ENCODE measurements around the gene ASPSCR1. TPM values are rescaled to one million over a fixed set of nuclear protein-coding genes. Genes with fewer than 3 reads are reported as not detected.

Gene ASPSCR1
- total RNA-seq, 1 experiment from 2014 or later = 37.7 TPM

- CTCF ChIA-PET = no interaction called here
- Mint-ChIP-seq H3K27me3 (ENCODE audit: unreplicated experiment) (no peaks in the 10 kb centered on the region), H3K4me1 (ENCODE audit: low read depth, unreplicated experiment) (peaks cover 7% of the 10 kb centered on the region), H3K36me3 (ENCODE audit: insufficient read depth, unreplicated experiment) (peaks cover 18% of the 10 kb centered on the region), H3K4me3 (ENCODE audit: low read depth, unreplicated experiment) (no peak overlapping the region), H3K9me3 (ENCODE audit: low read depth, unreplicated experiment) (no peaks in the 10 kb centered on the region), H3K27ac (ENCODE audit: unreplicated experiment) (no peak overlapping the region)
- DNase-seq = no peak
- no peak for TF ChIP-seq CTCF (IDR thresholded peaks at IDR 0.05; ENCODE audit: unreplicated experiment)
- intact Hi-C loops (cut with micrococcal nuclease; ENCODE audit: unreplicated experiment) = no loop called here
- no TSS peak for BruUV-seq (replicated peaks)
Measured at GRCh38 chr17:81941484-81942166, 35.8 kb upstream of the ASPSCR1 start.

GRCh38 chr17:81942167-81942553 is 35.3 kb upstream of the ASPSCR1 start:
- Mint-ChIP-seq H3K4me1 (ENCODE audit: low read depth, unreplicated experiment) (peaks cover 7% of the 10 kb centered on the region), H3K36me3 (ENCODE audit: insufficient read depth, unreplicated experiment) (peaks cover 12% of the 10 kb centered on the region), H3K9me3 (ENCODE audit: low read depth, unreplicated experiment) (no peaks in the 10 kb centered on the region), H3K27me3 (ENCODE audit: unreplicated experiment) (no peaks in the 10 kb centered on the region), H3K27ac (ENCODE audit: unreplicated experiment) (no peak overlapping the region), H3K4me3 (ENCODE audit: low read depth, unreplicated experiment) (no peak overlapping the region)
- TF ChIP-seq CTCF (IDR thresholded peaks at IDR 0.05; ENCODE audit: unreplicated experiment) = no peak
- BruUV-seq (replicated peaks) = no TSS peak
- CTCF ChIA-PET = no interaction called here
- DNase-seq = no peak
- intact Hi-C loops (cut with micrococcal nuclease; ENCODE audit: unreplicated experiment) = no loop called here

- Mint-ChIP-seq H3K27ac (ENCODE audit: unreplicated experiment) (no peak overlapping the region), H3K27me3 (ENCODE audit: unreplicated experiment) (no peaks in the 10 kb centered on the region), H3K36me3 (ENCODE audit: insufficient read depth, unreplicated experiment) (no peaks in the 10 kb centered on the region), H3K4me3 (ENCODE audit: low read depth, unreplicated experiment) (no peak overlapping the region), H3K9me3 (ENCODE audit: low read depth, unreplicated experiment) (no peaks in the 10 kb centered on the region), H3K4me1 (ENCODE audit: low read depth, unreplicated experiment) (no peaks in the 10 kb centered on the region)
- intact Hi-C loops (cut with micrococcal nuclease; ENCODE audit: unreplicated experiment) = no loop called here
- no TSS peak for BruUV-seq (replicated peaks)
- TF ChIP-seq CTCF (IDR thresholded peaks at IDR 0.05; ENCODE audit: unreplicated experiment) = no peak
- CTCF ChIA-PET = interaction anchor here (0.7 to 0.9 kb wide), 2 partner anchors 9 to 15 kb away, joined by 3 to 4 read pairs; no protein-coding TSS in a partner anchor
- DNase-seq = no peak
Measured at GRCh38 chr17:81944858-81945257, 32.6 kb upstream of the ASPSCR1 start.

- H3K27ac Mint-ChIP-seq (ENCODE audit: unreplicated experiment) = no peak within 1 kb of the TSS
- H3K36me3 Mint-ChIP-seq (ENCODE audit: insufficient read depth, unreplicated experiment) = no peaks in the 10 kb centered on the region
- no TSS peak for BruUV-seq (replicated peaks)
- intact Hi-C loops (cut with micrococcal nuclease; ENCODE audit: unreplicated experiment) = no loop called here
- no peaks in the 10 kb centered on the region for H3K9me3 Mint-ChIP-seq (ENCODE audit: low read depth, unreplicated experiment)
- H3K4me3 Mint-ChIP-seq (ENCODE audit: low read depth, unreplicated experiment) = no peak within 1 kb of the TSS
- H3K27me3 Mint-ChIP-seq (ENCODE audit: unreplicated experiment) = peaks cover 20% of the 10 kb centered on the region
- CTCF ChIA-PET = no interaction called here
- DNase-seq = no peak
- TF ChIP-seq CTCF (IDR thresholded peaks at IDR 0.05; ENCODE audit: unreplicated experiment) = no peak
- H3K4me1 Mint-ChIP-seq (ENCODE audit: low read depth, unreplicated experiment) = no peaks in the 10 kb centered on the region
Measured at GRCh38 chr17:81947189-81947588, 30.2 kb upstream of the ASPSCR1 start, which contains the start of gene MYADML2. Gene MYADML2 (minus strand): TSS chr17:81947233. CDS start chr17:81941741, 5,492 bp downstream.

All from Calu3 (cell line).